PFSK-1 (cell line): ENCODE data around the gene DCC.

Source experiments
- POLR2AphosphoS5 ChIP-seq: IDR thresholded peaks from 2 replicates; pipeline ENCODE4 v1.6.1; 2012; ENCODE audit warnings: low read depth, mild to moderate bottlenecking, control low read depth, low read length, moderate library complexity
- TAF1 ChIP-seq: IDR thresholded peaks from 2 replicates; pipeline ENCODE4 v1.6.1; 2012; ENCODE audit warnings: low read length, control low read depth, borderline replicate concordance; ENCODE audit not compliant: insufficient read depth
- TF ChIP-seq, protein P1 (sequence below), 2 experiments: IDR thresholded peaks; 2 replicates each; pipeline versions ENCODE4 v1.6.1 to v1.8.0; 2011 to 2012; ENCODE audit warnings: low read depth in 2 of 2, low read length in 2 of 2, control low read depth in 1 of 2, inconsistent platforms in 1 of 2, mild to moderate bottlenecking in 1 of 2, moderate library complexity in 1 of 2; ENCODE audit not compliant: insufficient read depth in 1 of 2

DNA sequence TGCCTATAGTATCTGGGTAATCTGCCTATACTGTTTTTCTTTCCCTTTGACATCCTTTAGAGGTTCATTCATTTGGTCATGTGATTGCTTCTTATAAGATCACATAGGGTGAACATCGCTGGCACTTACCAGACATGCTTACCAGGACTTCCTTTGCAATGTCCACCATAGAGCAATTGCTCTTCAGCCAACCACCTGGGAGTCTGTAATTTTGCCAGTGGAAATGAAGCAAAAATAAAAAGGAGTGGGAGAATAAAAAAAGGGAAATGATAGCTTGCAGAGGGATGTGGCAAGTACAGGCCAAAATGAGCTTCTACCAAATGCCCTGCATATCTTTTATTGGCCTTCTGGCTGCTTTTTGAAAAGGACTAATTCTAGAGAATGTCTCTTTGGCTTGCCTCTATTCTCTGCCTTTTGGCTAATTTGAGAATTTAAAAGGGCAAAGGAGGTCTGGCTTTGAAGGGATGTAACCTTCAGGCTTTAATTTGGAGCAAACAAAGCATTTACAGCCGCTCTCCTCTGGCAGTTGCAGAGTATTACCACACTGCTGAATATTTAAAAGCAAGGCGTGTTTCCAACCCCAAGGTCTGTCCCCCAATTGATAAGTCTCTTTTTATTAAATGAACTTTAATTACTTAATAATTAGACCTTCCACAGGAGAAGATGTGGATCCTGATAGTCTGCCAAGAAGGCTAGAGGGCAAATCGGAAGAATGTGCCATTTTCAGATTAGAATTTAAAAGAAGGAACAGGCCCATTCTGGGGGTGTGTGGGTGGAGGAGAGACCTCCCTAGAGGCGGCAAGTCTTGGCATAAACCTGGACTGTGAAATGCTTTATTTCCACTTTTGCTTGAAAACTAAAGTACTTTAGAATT lies 557.9 kb downstream of the DCC start:
- no peak for TF ChIP-seq POLR2AphosphoS5
- TF ChIP-seq, protein P1, sequence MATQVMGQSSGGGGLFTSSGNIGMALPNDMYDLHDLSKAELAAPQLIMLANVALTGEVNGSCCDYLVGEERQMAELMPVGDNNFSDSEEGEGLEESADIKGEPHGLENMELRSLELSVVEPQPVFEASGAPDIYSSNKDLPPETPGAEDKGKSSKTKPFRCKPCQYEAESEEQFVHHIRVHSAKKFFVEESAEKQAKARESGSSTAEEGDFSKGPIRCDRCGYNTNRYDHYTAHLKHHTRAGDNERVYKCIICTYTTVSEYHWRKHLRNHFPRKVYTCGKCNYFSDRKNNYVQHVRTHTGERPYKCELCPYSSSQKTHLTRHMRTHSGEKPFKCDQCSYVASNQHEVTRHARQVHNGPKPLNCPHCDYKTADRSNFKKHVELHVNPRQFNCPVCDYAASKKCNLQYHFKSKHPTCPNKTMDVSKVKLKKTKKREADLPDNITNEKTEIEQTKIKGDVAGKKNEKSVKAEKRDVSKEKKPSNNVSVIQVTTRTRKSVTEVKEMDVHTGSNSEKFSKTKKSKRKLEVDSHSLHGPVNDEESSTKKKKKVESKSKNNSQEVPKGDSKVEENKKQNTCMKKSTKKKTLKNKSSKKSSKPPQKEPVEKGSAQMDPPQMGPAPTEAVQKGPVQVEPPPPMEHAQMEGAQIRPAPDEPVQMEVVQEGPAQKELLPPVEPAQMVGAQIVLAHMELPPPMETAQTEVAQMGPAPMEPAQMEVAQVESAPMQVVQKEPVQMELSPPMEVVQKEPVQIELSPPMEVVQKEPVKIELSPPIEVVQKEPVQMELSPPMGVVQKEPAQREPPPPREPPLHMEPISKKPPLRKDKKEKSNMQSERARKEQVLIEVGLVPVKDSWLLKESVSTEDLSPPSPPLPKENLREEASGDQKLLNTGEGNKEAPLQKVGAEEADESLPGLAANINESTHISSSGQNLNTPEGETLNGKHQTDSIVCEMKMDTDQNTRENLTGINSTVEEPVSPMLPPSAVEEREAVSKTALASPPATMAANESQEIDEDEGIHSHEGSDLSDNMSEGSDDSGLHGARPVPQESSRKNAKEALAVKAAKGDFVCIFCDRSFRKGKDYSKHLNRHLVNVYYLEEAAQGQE (IDR thresholded peaks at IDR 0.05; ENCODE audit: insufficient read depth in 1 of 2, low read depth in 2 of 2, low read length in 2 of 2), result no peak
- TF ChIP-seq TAF1, result no peak
